WTC11 (cell line): ENCODE results near the gene TRAF7. TPM values are rescaled to one million over a fixed set of nuclear protein-coding genes. Genes with fewer than 3 reads are reported as not detected.

ENCODE experiments used
- ATF1 ChIP-seq: sonication (generic); formaldehyde crosslinking; IDR thresholded peaks from 2 replicates; pipeline ENCODE4 v1.8.1; 2023; ENCODE audit warnings: mild to moderate bottlenecking, moderate library complexity, missing genetic modification reagents
- CREM ChIP-seq: sonication (generic); formaldehyde crosslinking; IDR thresholded peaks from 2 replicates; pipeline ENCODE4 v1.8.1; 2022; ENCODE audit warnings: mild to moderate bottlenecking, missing genetic modification reagents, moderate library complexity
- E2F1 ChIP-seq: sonication (generic); formaldehyde crosslinking; IDR thresholded peaks from 2 replicates; pipeline ENCODE4 v1.8.0; 2022; ENCODE audit warnings: mild to moderate bottlenecking, missing genetic modification reagents
- E2F4 ChIP-seq: sonication (generic); formaldehyde crosslinking; IDR thresholded peaks from 2 replicates; pipeline ENCODE4 v1.8.1; 2022; ENCODE audit warnings: low read depth, mild to moderate bottlenecking, moderate library complexity, missing genetic modification reagents, borderline replicate concordance
- E2F5 ChIP-seq: sonication (generic); formaldehyde crosslinking; IDR thresholded peaks from 2 replicates; pipeline ENCODE4 v1.8.1; 2022; ENCODE audit warnings: mild to moderate bottlenecking, moderate library complexity, missing genetic modification reagents
- EMX1 ChIP-seq: fragments of 250-450 bp; sonication (Bioruptor Pico); IDR thresholded peaks from 2 replicates; pipeline ENCODE4 v1.8.0; 2021; ENCODE audit warnings: mild to moderate bottlenecking
- FOXJ3 ChIP-seq: sonication (generic); formaldehyde crosslinking; IDR thresholded peaks from 2 replicates; pipeline ENCODE4 v1.9.0; 2021; ENCODE audit warnings: missing genetic modification reagents, mild to moderate bottlenecking, borderline replicate concordance
- FOXK1 ChIP-seq: sonication (generic); formaldehyde crosslinking; IDR thresholded peaks from 2 replicates; pipeline ENCODE4 v1.8.0; 2022; ENCODE audit warnings: mild to moderate bottlenecking, moderate library complexity, missing genetic modification reagents
- JUN ChIP-seq: sonication (generic); formaldehyde crosslinking; IDR thresholded peaks from 2 replicates; pipeline ENCODE4 v1.8.0; 2023; ENCODE audit warnings: mild to moderate bottlenecking, missing genetic modification reagents
- MAX ChIP-seq: sonication (generic); formaldehyde crosslinking; IDR thresholded peaks from 2 replicates; pipeline ENCODE4 v1.8.0; 2022; ENCODE audit warnings: mild to moderate bottlenecking, missing genetic modification reagents
- NFATC4 ChIP-seq: fragments of 250-450 bp; sonication (Bioruptor Pico); IDR thresholded peaks from 2 replicates; pipeline ENCODE4 v1.9.0; 2021; ENCODE audit warnings: mild to moderate bottlenecking
- NFE2L1 ChIP-seq: sonication (generic); formaldehyde crosslinking; IDR thresholded peaks from 2 replicates; pipeline ENCODE4 v1.8.1; 2023; ENCODE audit warnings: missing genetic modification reagents
- NR1H2 ChIP-seq: sonication (generic); formaldehyde crosslinking; IDR thresholded peaks from 2 replicates; pipeline ENCODE4 v1.9.0; 2021; ENCODE audit warnings: mild to moderate bottlenecking, moderate library complexity, missing genetic modification reagents
- NR3C1 ChIP-seq: sonication (generic); formaldehyde crosslinking; conservative IDR thresholded peaks from 2 replicates; pipeline ENCODE4 v1.8.1; 2023; ENCODE audit warnings: low read depth, mild to moderate bottlenecking, missing genetic modification reagents
- SMAD3 ChIP-seq: sonication (generic); formaldehyde crosslinking; IDR thresholded peaks from 2 replicates; pipeline ENCODE4 v1.8.0; 2022; ENCODE audit warnings: missing genetic modification reagents, mild to moderate bottlenecking, borderline replicate concordance
- SOX15 ChIP-seq: fragments of 250-450 bp; sonication (Bioruptor Pico); IDR thresholded peaks from 2 replicates; pipeline ENCODE4 v1.9.0; 2021; ENCODE audit warnings: mild to moderate bottlenecking
- STAT6 ChIP-seq: sonication (generic); formaldehyde crosslinking; conservative IDR thresholded peaks from 2 replicates; pipeline ENCODE4 v1.8.1; 2023; ENCODE audit warnings: mild to moderate bottlenecking, low read depth, missing genetic modification reagents, moderate library complexity
- TP53 ChIP-seq: sonication (generic); formaldehyde crosslinking; IDR thresholded peaks from 2 replicates; pipeline ENCODE4 v1.8.1; 2023; ENCODE audit warnings: mild to moderate bottlenecking, missing genetic modification reagents
- USF2 ChIP-seq: sonication (generic); formaldehyde crosslinking; IDR thresholded peaks from 2 replicates; pipeline ENCODE4 v1.8.1; 2023; ENCODE audit warnings: mild to moderate bottlenecking, missing genetic modification reagents, moderate library complexity
- ZBTB21 ChIP-seq: sonication (generic); formaldehyde crosslinking; IDR thresholded peaks from 2 replicates; pipeline ENCODE4 v1.8.1; 2023; ENCODE audit warnings: mild to moderate bottlenecking, missing genetic modification reagents, borderline replicate concordance
- ZNF425 ChIP-seq: fragments of 250-450 bp; sonication (Bioruptor Pico); conservative IDR thresholded peaks from 2 replicates; pipeline ENCODE4 v1.9.0; 2021; ENCODE audit warnings: mild to moderate bottlenecking
- ZNF532 ChIP-seq: fragments of 250-450 bp; sonication (Bioruptor Pico); IDR thresholded peaks from 2 replicates; pipeline ENCODE4 v1.9.0; 2021; ENCODE audit warnings: mild to moderate bottlenecking, borderline replicate concordance
- total RNA-seq: library from RNA; stranded (reverse); gene quantifications from 3 replicates; pipeline ENCODE4 v1.2.3, GENCODE V29; 2021

The TRAF7 gene
- total RNA-seq, 1 experiment from 2014 or later: 148 TPM

GRCh38 chr16:2205104-2205966 is 49.8 kb downstream of the TRAF7 start, which contains the start of gene MLST8 (continued):
- no peak for TF ChIP-seq ZNF532
- TF ChIP-seq ZNF425 (CRISPR knock-in tag): no peak
- no peak for TF ChIP-seq STAT6
- peak; percentile 64; the same call in 1 of the 2 replicates for TF ChIP-seq TP53 (CRISPR knock-in tag)
- 0 out of 2 replicates have a peak, but pooled peaks have one; percentile 73 for TF ChIP-seq ATF1 (CRISPR knock-in tag)
- no peak for TF ChIP-seq ZBTB21 (CRISPR knock-in tag)
- TF ChIP-seq E2F4 (CRISPR knock-in tag): no peak
- TF ChIP-seq NR3C1: no peak
- TF ChIP-seq MAX (CRISPR knock-in tag): peak; percentile 44; the same call in 1 of the 2 replicates
- TF ChIP-seq NR1H2: no peak
- TF ChIP-seq SOX15 (CRISPR knock-in tag): no peak
- TF ChIP-seq FOXK1 (CRISPR knock-in tag): peak; percentile 44
- 0 out of 2 replicates have a peak, but pooled peaks have one; percentile 29 for TF ChIP-seq JUN (CRISPR knock-in tag)
- TF ChIP-seq FOXJ3: no peak
- peak; percentile 66; the same call in 1 of the 2 replicates for TF ChIP-seq CREM (CRISPR knock-in tag)
- no peak for TF ChIP-seq NFE2L1 (CRISPR knock-in tag)
- no peak for TF ChIP-seq EMX1 (CRISPR knock-in tag)
- peak; percentile 71 for TF ChIP-seq USF2 (CRISPR knock-in tag)
- TF ChIP-seq E2F1 (CRISPR knock-in tag): no peak; the same call in 1 of the 2 replicates
- TF ChIP-seq SMAD3 (CRISPR knock-in tag): no peak
- no peak for TF ChIP-seq NFATC4 (CRISPR knock-in tag)
- peak; percentile 40; the same call in 1 of the 2 replicates for TF ChIP-seq E2F5 (CRISPR knock-in tag)
